Measurements from ENCODE around the gene ZBTB7C. TPM values are rescaled to one million over a fixed set of nuclear protein-coding genes. Genes with fewer than 3 reads are reported as not detected.

The ZBTB7C gene
- total and polyA plus RNA-seq, 8 donors, result 3.0 to 47.8 (median 19.3) TPM

GRCh38 chr18:48228301-48228715 lies 180.9 kb downstream of the ZBTB7C start:
- no peak overlapping the region for H3K4me3 ChIP-seq
- no peaks in the 10 kb centered on the region for H3K9me3 ChIP-seq
- no peaks in the 10 kb centered on the region for H3K36me3 ChIP-seq
- TF ChIP-seq POLR2AphosphoS5 (IDR thresholded peaks at IDR 0.05) (no peak), EP300 (IDR thresholded peaks at IDR 0.05) (no peak), CTCF (IDR thresholded peaks at IDR 0.05) (no peak), POLR2A (IDR thresholded peaks at IDR 0.05) (no peak)
- DNase-seq, result no peak
- peaks cover 0 to 31% (median 13%) of the 10 kb centered on the region in 4 donors for H3K4me1 ChIP-seq
- WGBS, 5 donors, result 59 to 78% (median 72%) methylated on average over 2 of the region's 2 CpGs
- no peak overlapping the region for H3K27ac ChIP-seq
- intact Hi-C loops (cut with DNase I; ENCODE audit: low total_unique reads), result no loop called here
- peaks cover 0 to under 1% (median 0%) of the 10 kb centered on the region in 3 donors for H3K27me3 ChIP-seq

- Histone ChIP-seq H3K27me3 (peaks cover 0 to 7% (median 0%) of the 10 kb centered on the region in 3 donors), H3K27ac (no peak overlapping the region), H3K36me3 (no peaks in the 10 kb centered on the region), H3K4me1 (peaks cover 0 to 34% (median 13%) of the 10 kb centered on the region in 4 donors), H3K4me3 (no peak overlapping the region), H3K9me3 (no peaks in the 10 kb centered on the region)
- no peak for DNase-seq
- WGBS, 5 donors, result 66 to 76% (median 74%) methylated on average over 6 of the region's 6 CpGs
- intact Hi-C loops (cut with DNase I; ENCODE audit: low total_unique reads), result no loop called here
- TF ChIP-seq POLR2A (IDR thresholded peaks at IDR 0.05) (no peak), EP300 (IDR thresholded peaks at IDR 0.05) (no peak), CTCF (IDR thresholded peaks at IDR 0.05) (no peak), POLR2AphosphoS5 (IDR thresholded peaks at IDR 0.05) (no peak)
Observed at GRCh38 chr18:48227206-48227605, 182.0 kb downstream of the ZBTB7C start.

- intact Hi-C loops (cut with DNase I; ENCODE audit: low total_unique reads), result no loop called here
- H3K9me3 ChIP-seq, result no peaks in the 10 kb centered on the region
- no peak for DNase-seq
- no peaks in the 10 kb centered on the region for H3K36me3 ChIP-seq
- 73 to 100% (median 93%) methylated on average over 1 of the region's 1 CpG for WGBS, 5 donors
- peaks cover 0 to 7% (median 0%) of the 10 kb centered on the region in 3 donors for H3K27me3 ChIP-seq
- H3K4me1 ChIP-seq, result peaks cover 0 to 37% (median 13%) of the 10 kb centered on the region in 4 donors
- no peak overlapping the region for H3K27ac ChIP-seq
- TF ChIP-seq POLR2AphosphoS5 (IDR thresholded peaks at IDR 0.05) (no peak), EP300 (IDR thresholded peaks at IDR 0.05) (no peak), CTCF (IDR thresholded peaks at IDR 0.05) (no peak), POLR2A (IDR thresholded peaks at IDR 0.05) (no peak)
- H3K4me3 ChIP-seq, result no peak overlapping the region
Observed at GRCh38 chr18:48226401-48226800, 182.8 kb downstream of the ZBTB7C start.

GRCh38 chr18:48222118-48222517 lies 187.1 kb downstream of the ZBTB7C start:
- Histone ChIP-seq H3K27ac (no peak overlapping the region), H3K4me1 (peaks cover 0 to 6% (median 0%) of the 10 kb centered on the region in 4 donors), H3K9me3 (no peaks in the 10 kb centered on the region), H3K36me3 (no peaks in the 10 kb centered on the region), H3K4me3 (no peak overlapping the region), H3K27me3 (peaks cover 0 to 7% (median 0%) of the 10 kb centered on the region in 3 donors)
- intact Hi-C loops (cut with DNase I; ENCODE audit: low total_unique reads), result no loop called here
- 33 to 50% (median 38%) methylated on average over 4 of the region's 4 CpGs for WGBS, 5 donors
- peak; percentile 52 to 87 for DNase-seq
- TF ChIP-seq POLR2A (IDR thresholded peaks at IDR 0.05) (no peak), POLR2AphosphoS5 (IDR thresholded peaks at IDR 0.05) (no peak), CTCF (IDR thresholded peaks at IDR 0.05) (no peak), EP300 (IDR thresholded peaks at IDR 0.05) (no peak)
